Stimulated activated CD8-positive, alpha-beta memory T cell treated with anti-CD3 and anti-CD28 coated beads, Interleukin-7, amount 100 ng/mL, for 24 hours (primary cell): ENCODE data around the gene WDR7.

Source experiments
- DNase-seq: peaks from one replicate; pipeline ENCODE4 v3.0.0-alpha.2; 2020; ENCODE audit warnings: low read depth

The WDR7 gene

GRCh38 chr18:57080479-57080878 is 429.3 kb downstream of the WDR7 start:
- DNase-seq: no peak

GRCh38 chr18:57081899-57082298 is 430.7 kb downstream of the WDR7 start:
- DNase-seq: no peak

- no peak for DNase-seq
Observed at GRCh38 chr18:57083485-57083884, 432.3 kb downstream of the WDR7 start.

- no peak for DNase-seq
Observed at GRCh38 chr18:57084331-57085271, 433.4 kb downstream of the WDR7 start.

GRCh38 chr18:57085371-57085770 is 434.2 kb downstream of the WDR7 start:
- DNase-seq: no peak

GRCh38 chr18:57086163-57086562 is 435.0 kb downstream of the WDR7 start:
- no peak for DNase-seq
